ENCODE results near the gene PAGE5. TPM values are rescaled to one million over a fixed set of nuclear protein-coding genes. Genes with fewer than 3 reads are reported as not detected.

PAGE5 gene
- not detected for total RNA-seq
- not detected for polyA plus RNA-seq
- long read RNA-seq, donor 1, result 0 reads
- long read RNA-seq, donor 2, result 0 reads
- long read RNA-seq, donor 3, result 0 reads
- long read RNA-seq, donor 4, result 0 reads
- long read RNA-seq, donor 5, result 0 reads

- Histone ChIP-seq H3K9ac (ENCODE audit: insufficient read depth in 1 of 2, low read length in 2 of 2) (no peak within 1 kb of the TSS), H3K27me3 (ENCODE audit: control insufficient read depth in 3 of 3, insufficient read depth in 3 of 3, low read length in 2 of 3) (peaks cover 0 to 2% (median 0%) of the 10 kb centered on the region in 3 donors), H3K9me3 (ENCODE audit: control insufficient read depth in 4 of 4, insufficient read depth in 3 of 4, low read length in 3 of 4) (peaks cover 0 to 3% (median 0%) of the 10 kb centered on the region in 4 donors), H3K4me3 (no peak within 1 kb of the TSS), H3K4me1 (ENCODE audit: control insufficient read depth in 5 of 5, insufficient read depth in 5 of 5, low read length in 5 of 5) (no peaks in the 10 kb centered on the region), H3K27ac (ENCODE audit: low read depth in 1 of 2, low read length in 1 of 2) (no peak within 1 kb of the TSS), H3K36me3 (ENCODE audit: control insufficient read depth in 4 of 4, insufficient read depth in 4 of 4, low read length in 4 of 4) (no peaks in the 10 kb centered on the region)
- DNase-seq (no peak), ATAC-seq (ENCODE audit: insufficient read depth, low FRiP score) (no peak)
- WGBS, 2 donors, result 82 to 86% methylated on average over 30 of the region's 30 CpGs
- no peak for TF ChIP-seq CTCF (IDR thresholded peaks at IDR 0.05; ENCODE audit: control extremely low read depth, extremely low read depth)
Observed at GRCh38 chrX:55220119-55220794, at the start of gene PAGE5. Gene PAGE5 (plus strand): TSS chrX:55220346. CDS start chrX:55221383, 1,037 bp downstream.

- Histone ChIP-seq H3K27me3 (ENCODE audit: control insufficient read depth in 3 of 3, insufficient read depth in 3 of 3, low read length in 2 of 3) (no peaks in the 10 kb centered on the region), H3K36me3 (ENCODE audit: control insufficient read depth in 4 of 4, insufficient read depth in 4 of 4, low read length in 4 of 4) (no peaks in the 10 kb centered on the region), H3K9me3 (ENCODE audit: control insufficient read depth in 4 of 4, insufficient read depth in 3 of 4, low read length in 3 of 4) (peaks cover 0 to 2% (median 0%) of the 10 kb centered on the region in 4 donors), H3K4me1 (ENCODE audit: control insufficient read depth in 5 of 5, insufficient read depth in 5 of 5, low read length in 5 of 5) (no peaks in the 10 kb centered on the region), H3K9ac (ENCODE audit: insufficient read depth in 1 of 2, low read length in 2 of 2) (no peak overlapping the region), H3K4me3 (no peak overlapping the region), H3K27ac (ENCODE audit: low read depth in 1 of 2, low read length in 1 of 2) (no peak overlapping the region)
- WGBS, 2 donors, result 83 to 89% methylated on average over 2 of the region's 2 CpGs
- TF ChIP-seq CTCF (IDR thresholded peaks at IDR 0.05; ENCODE audit: control extremely low read depth, extremely low read depth), result no peak
- ATAC-seq (ENCODE audit: insufficient read depth, low FRiP score) (no peak), DNase-seq (no peak)
Observed at GRCh38 chrX:55187281-55187680, 32.9 kb upstream of the PAGE5 start.

- no peak for ATAC-seq (ENCODE audit: insufficient read depth, low FRiP score)
- no peaks in the 10 kb centered on the region for H3K36me3 ChIP-seq (ENCODE audit: control insufficient read depth in 4 of 4, insufficient read depth in 4 of 4, low read length in 4 of 4)
- no peak overlapping the region for H3K9ac ChIP-seq (ENCODE audit: insufficient read depth in 1 of 2, low read length in 2 of 2)
- H3K4me3 ChIP-seq, result no peak overlapping the region
- no peak for DNase-seq
- 43 to 100% methylated on average over 1 of the region's 1 CpG for WGBS, 2 donors
- TF ChIP-seq CTCF (IDR thresholded peaks at IDR 0.05; ENCODE audit: control extremely low read depth, extremely low read depth), result no peak
- no peak overlapping the region for H3K27ac ChIP-seq (ENCODE audit: low read depth in 1 of 2, low read length in 1 of 2)
- no peaks in the 10 kb centered on the region for H3K27me3 ChIP-seq (ENCODE audit: control insufficient read depth in 3 of 3, insufficient read depth in 3 of 3, low read length in 2 of 3)
- peaks cover 0 to 3% (median 0%) of the 10 kb centered on the region in 4 donors for H3K9me3 ChIP-seq (ENCODE audit: control insufficient read depth in 4 of 4, insufficient read depth in 3 of 4, low read length in 3 of 4)
- H3K4me1 ChIP-seq (ENCODE audit: control insufficient read depth in 5 of 5, insufficient read depth in 5 of 5, low read length in 5 of 5), result no peaks in the 10 kb centered on the region
Observed at GRCh38 chrX:55196688-55197087, 23.5 kb upstream of the PAGE5 start.

Measured in lung (tissue), 16 donors.